ENCODE measurements around the gene FAM161B. TPM values are rescaled to one million over a fixed set of nuclear protein-coding genes. Genes with fewer than 3 reads are reported as not detected.
A peak's percentile ranks its signal among the peaks of the same experiment; 100 is the strongest.
"Not testable (repeated sequence)": the region's sequence is repeated elsewhere in the genome, so short reads cannot be mapped to it uniquely, and the experiment has no call there.

FAM161B gene
- polyA plus RNA-seq, 2 of the 4 experiments (the other 2 are of a cell fraction) = 1.6 TPM

GRCh38 chr14:73895939-73896338, 54.0 kb downstream of the FAM161B start:
- ATAC-seq = no peak
- Histone ChIP-seq H3K4me3 (no peak overlapping the region), H3K4me2 (no peak overlapping the region), H3K27ac (no peak overlapping the region), H3K9me3 (no peaks in the 10 kb centered on the region), H3K4me1 (no peaks in the 10 kb centered on the region)
- no peak for DNase-seq (ENCODE audit: low read depth in 1 of 2, low spot score in 1 of 2)
- 58% methylated on average over 1 of the region's 1 CpG for WGBS (ENCODE audit: missing lambda C conversion rate)
- CTCF ChIA-PET = interaction anchor here (0.6 to 1.0 kb wide), 2 partner anchors 39 to 166 kb away, joined by 3 read pairs; no protein-coding TSS in a partner anchor
- POLR2A ChIA-PET = no interaction called here
- no peak for FAIRE-seq
- TF ChIP-seq HOXB13 (CRISPR knock-in tag; IDR thresholded peaks at IDR 0.05; ENCODE audit: low read depth) (no peak), KDM5A (IDR thresholded peaks at IDR 0.05) (no peak), JUNB (IDR thresholded peaks at IDR 0.05) (no peak)

GRCh38 chr14:73894180-73894687, 55.7 kb downstream of the FAM161B start:
- DNase-seq (ENCODE audit: low read depth in 1 of 2, low spot score in 1 of 2); POLR2A ChIA-PET; H3K4me1 ChIP-seq; H3K4me2 ChIP-seq; H3K9me3 ChIP-seq; CTCF ChIA-PET; FAIRE-seq; H3K4me3 ChIP-seq; H3K27ac ChIP-seq; ATAC-seq: not testable (repeated sequence)
- WGBS (ENCODE audit: missing lambda C conversion rate) = 95% methylated on average over 6 of the region's 6 CpGs
- TF ChIP-seq CEBPB (IDR thresholded peaks at IDR 0.05) = 0 out of 4 replicates have a peak, but pooled peaks of 1 of the 2 experiments have one; percentile 11

GRCh38 chr14:73889376-73889775, 60.5 kb downstream of the FAM161B start:
- Histone ChIP-seq H3K4me1 (peaks cover 20% of the 10 kb centered on the region), H3K27ac (no peak overlapping the region), H3K9me3 (no peaks in the 10 kb centered on the region), H3K4me3 (no peak overlapping the region), H3K4me2 (no peak overlapping the region)
- WGBS (ENCODE audit: missing lambda C conversion rate) = 95% methylated on average over 5 of the region's 5 CpGs
- FAIRE-seq (no peak), DNase-seq (ENCODE audit: low read depth in 1 of 2, low spot score in 1 of 2) (no peak), ATAC-seq (no peak)
- CTCF ChIA-PET = interaction anchor here (0.6 to 1.7 kb wide), 2 partner anchors 161 to 276 kb away, joined by 4 to 6 read pairs; no protein-coding TSS in a partner anchor
- TF ChIP-seq CTCF (IDR thresholded peaks at IDR 0.05) = no peak
- no peak for TF ChIP-seq ZSCAN20 (CRISPR knock-in tag; IDR thresholded peaks at IDR 0.05)
- TF ChIP-seq HMGXB4 (CRISPR knock-in tag; IDR thresholded peaks at IDR 0.05; ENCODE audit: borderline replicate concordance) = no peak
- no peak for TF ChIP-seq ATOH8 (CRISPR knock-in tag; IDR thresholded peaks at IDR 0.05; ENCODE audit: low read depth)
- no peak for TF ChIP-seq NPAS2 (CRISPR knock-in tag; IDR thresholded peaks at IDR 0.05; ENCODE audit: borderline replicate concordance)
- no peak for TF ChIP-seq CEBPB (IDR thresholded peaks at IDR 0.05)
- no peak for TF ChIP-seq RCOR1 (IDR thresholded peaks at IDR 0.05; ENCODE audit: low read depth, low read length)
- no peak for TF ChIP-seq ZNF302 (CRISPR knock-in tag; IDR thresholded peaks at IDR 0.05)
- no peak for TF ChIP-seq EP300 (IDR thresholded peaks at IDR 0.05)
- no peak for TF ChIP-seq E2F6 (IDR thresholded peaks at IDR 0.05; ENCODE audit: borderline replicate concordance, low read depth)
- TF ChIP-seq RNF2 (IDR thresholded peaks at IDR 0.05; ENCODE audit: borderline replicate concordance, low read depth) = no peak
- no peak for TF ChIP-seq JUN (IDR thresholded peaks at IDR 0.05)
- no peak for TF ChIP-seq ESRRA (IDR thresholded peaks at IDR 0.05; ENCODE audit: borderline replicate concordance, low read length)
- no peak for TF ChIP-seq RAD21 (conservative IDR thresholded peaks at IDR 0.05 in 1 of 2, IDR thresholded peaks at IDR 0.05 in 1 of 2)
- TF ChIP-seq REST (IDR thresholded peaks at IDR 0.05) = no peak
- POLR2A ChIA-PET = no interaction called here

Data from A549 (cell line).